ENCODE results near the gene ADAM12. TPM values are rescaled to one million over a fixed set of nuclear protein-coding genes. Genes with fewer than 3 reads are reported as not detected.

The ADAM12 gene
- total and polyA plus RNA-seq, 4 donors = 0.03 to 0.33 (median 0.19) TPM

DNA sequence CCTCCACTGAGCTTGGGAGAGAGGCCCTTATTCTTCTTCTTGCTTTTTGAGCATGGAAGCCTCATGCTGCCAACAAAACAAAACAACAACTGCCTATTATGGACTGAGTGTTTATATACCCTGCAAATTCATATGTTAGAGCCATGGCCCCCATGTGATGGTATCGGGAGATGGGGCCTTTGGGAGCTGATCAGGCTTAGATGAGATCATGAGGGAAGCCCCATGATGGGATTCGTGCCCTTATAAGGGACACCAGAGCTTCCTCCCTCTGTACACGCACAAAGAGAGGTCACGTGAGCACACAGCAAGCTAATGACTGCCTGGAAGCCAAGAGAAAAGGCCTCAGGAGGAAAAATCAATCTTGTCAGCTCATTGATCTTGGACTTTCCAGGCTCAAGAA, 256.9 kb downstream of the ADAM12 start:
- no peak overlapping the region for H3K9ac ChIP-seq (ENCODE audit: low read depth in 1 of 2, low read length in 2 of 2)
- H3K36me3 ChIP-seq (ENCODE audit: control insufficient read depth in 4 of 4, insufficient read depth in 3 of 4, low read depth in 1 of 4, low read length in 3 of 4) = no peaks in the 10 kb centered on the region
- H3K27ac ChIP-seq (ENCODE audit: low read depth in 1 of 2, low read length in 2 of 2) = no peak overlapping the region
- H3K4me1 ChIP-seq (ENCODE audit: control insufficient read depth in 4 of 4, insufficient read depth in 4 of 4, low read length in 3 of 4) = no peaks in the 10 kb centered on the region
- no peak overlapping the region for H3K4me3 ChIP-seq (ENCODE audit: low read depth in 1 of 3, low read length in 3 of 3)
- H3K9me3 ChIP-seq (ENCODE audit: control insufficient read depth in 4 of 4, low read length in 3 of 4) = no peaks in the 10 kb centered on the region
- 72% methylated on average over 4 of the region's 4 CpGs for WGBS
- DNase-seq (ENCODE audit: low spot score) = no peak
- TF ChIP-seq RXRA (IDR thresholded peaks at IDR 0.05) (no peak), MAX (IDR thresholded peaks at IDR 0.05) (no peak), JUND (IDR thresholded peaks at IDR 0.05) (no peak), GABPA (IDR thresholded peaks at IDR 0.05 in 1 of 2, conservative IDR thresholded peaks at IDR 0.05 in 1 of 2) (no peak), SP1 (IDR thresholded peaks at IDR 0.05) (no peak), REST (IDR thresholded peaks at IDR 0.05) (no peak), ZBTB33 (IDR thresholded peaks at IDR 0.05) (no peak)
- TF ChIP-seq, protein P1, sequence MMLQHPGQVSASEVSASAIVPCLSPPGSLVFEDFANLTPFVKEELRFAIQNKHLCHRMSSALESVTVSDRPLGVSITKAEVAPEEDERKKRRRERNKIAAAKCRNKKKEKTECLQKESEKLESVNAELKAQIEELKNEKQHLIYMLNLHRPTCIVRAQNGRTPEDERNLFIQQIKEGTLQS (IDR thresholded peaks at IDR 0.05) = no peak
- H3K27me3 ChIP-seq (ENCODE audit: control insufficient read depth in 4 of 4, insufficient read depth in 4 of 4, low read length in 3 of 4) = no peaks in the 10 kb centered on the region

DNA sequence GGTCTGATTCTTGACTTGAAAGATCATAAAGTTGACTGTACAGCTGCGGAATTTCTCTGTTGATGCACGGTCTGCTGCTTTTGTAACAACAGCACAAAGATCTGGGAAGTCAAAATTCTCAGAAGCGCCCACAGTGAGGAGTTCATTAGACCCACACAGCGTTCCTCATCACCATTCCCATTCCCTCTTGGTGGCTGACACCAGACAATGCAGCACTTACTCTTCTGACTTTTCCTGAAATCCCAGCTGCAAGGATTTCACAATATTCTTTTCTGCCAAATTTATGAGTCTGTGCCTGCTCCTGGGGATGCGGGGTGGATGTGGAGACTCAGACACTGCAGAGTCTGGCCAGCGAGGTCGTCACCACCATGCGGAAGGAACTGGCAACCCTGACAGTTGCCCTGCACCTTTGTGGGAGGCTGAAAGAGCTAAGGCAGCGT, 258.0 kb downstream of the ADAM12 start:
- Histone ChIP-seq H3K9ac (ENCODE audit: low read depth in 1 of 2, low read length in 2 of 2) (no peak overlapping the region), H3K27ac (ENCODE audit: low read depth in 1 of 2, low read length in 2 of 2) (no peak overlapping the region), H3K9me3 (ENCODE audit: control insufficient read depth in 4 of 4, low read length in 3 of 4) (no peaks in the 10 kb centered on the region), H3K36me3 (ENCODE audit: control insufficient read depth in 4 of 4, insufficient read depth in 3 of 4, low read depth in 1 of 4, low read length in 3 of 4) (no peaks in the 10 kb centered on the region), H3K27me3 (ENCODE audit: control insufficient read depth in 4 of 4, insufficient read depth in 4 of 4, low read length in 3 of 4) (no peaks in the 10 kb centered on the region), H3K4me3 (ENCODE audit: low read depth in 1 of 3, low read length in 3 of 3) (no peak overlapping the region), H3K4me1 (ENCODE audit: control insufficient read depth in 4 of 4, insufficient read depth in 4 of 4, low read length in 3 of 4) (no peaks in the 10 kb centered on the region)
- DNase-seq (ENCODE audit: low spot score) = no peak
- 84% methylated on average over 9 of the region's 9 CpGs for WGBS
- TF ChIP-seq NR2F2 (IDR thresholded peaks at IDR 0.05) (no peak), SP1 (IDR thresholded peaks at IDR 0.05) (no peak), RAD21 (IDR thresholded peaks at IDR 0.05) (no peak)
- TF ChIP-seq, protein P1 (IDR thresholded peaks at IDR 0.05) = no peak
- TF ChIP-seq, protein P2, sequence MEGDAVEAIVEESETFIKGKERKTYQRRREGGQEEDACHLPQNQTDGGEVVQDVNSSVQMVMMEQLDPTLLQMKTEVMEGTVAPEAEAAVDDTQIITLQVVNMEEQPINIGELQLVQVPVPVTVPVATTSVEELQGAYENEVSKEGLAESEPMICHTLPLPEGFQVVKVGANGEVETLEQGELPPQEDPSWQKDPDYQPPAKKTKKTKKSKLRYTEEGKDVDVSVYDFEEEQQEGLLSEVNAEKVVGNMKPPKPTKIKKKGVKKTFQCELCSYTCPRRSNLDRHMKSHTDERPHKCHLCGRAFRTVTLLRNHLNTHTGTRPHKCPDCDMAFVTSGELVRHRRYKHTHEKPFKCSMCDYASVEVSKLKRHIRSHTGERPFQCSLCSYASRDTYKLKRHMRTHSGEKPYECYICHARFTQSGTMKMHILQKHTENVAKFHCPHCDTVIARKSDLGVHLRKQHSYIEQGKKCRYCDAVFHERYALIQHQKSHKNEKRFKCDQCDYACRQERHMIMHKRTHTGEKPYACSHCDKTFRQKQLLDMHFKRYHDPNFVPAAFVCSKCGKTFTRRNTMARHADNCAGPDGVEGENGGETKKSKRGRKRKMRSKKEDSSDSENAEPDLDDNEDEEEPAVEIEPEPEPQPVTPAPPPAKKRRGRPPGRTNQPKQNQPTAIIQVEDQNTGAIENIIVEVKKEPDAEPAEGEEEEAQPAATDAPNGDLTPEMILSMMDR (IDR thresholded peaks at IDR 0.05; ENCODE audit: low read depth, low read length, missing input control) = no peak

Measured in liver (tissue), 9 donors.